ENCODE measurements around the gene SGCG.

GRCh38 chr13:23359882-23360281, 179.1 kb downstream of the SGCG start:
- no peak for TF ChIP-seq POLR2AphosphoS5 (IDR thresholded peaks at IDR 0.05)
- TF ChIP-seq POLR2A (IDR thresholded peaks at IDR 0.05), result no peak
- no peak for TF ChIP-seq EP300 (IDR thresholded peaks at IDR 0.05)

Data from sigmoid colon (tissue), 4 donors.